NCI-H2107 (cell line): ENCODE results near the gene CDH11.

Source experiments
- DNase-seq: peaks from one replicate; lab custom pipeline; 2025; lab: John Stamatoyannopoulos, UW

Gene CDH11

GRCh38 chr16:65116818-65117430 lies 4.9 kb downstream of the CDH11 start:
- no peak for DNase-seq

GRCh38 chr16:65116216-65116615 lies 5.6 kb downstream of the CDH11 start:
- no peak for DNase-seq

- DNase-seq: no peak
These were observed 7.3 kb downstream of the CDH11 start for GRCh38 chr16:65114527-65114926.

GRCh38 chr16:65113441-65113840 lies 8.4 kb downstream of the CDH11 start:
- DNase-seq: no peak

- DNase-seq: no peak
These were observed 10.6 kb downstream of the CDH11 start for GRCh38 chr16:65111306-65111705.

- DNase-seq: no peak
These were observed 15.1 kb downstream of the CDH11 start for GRCh38 chr16:65106757-65107156.

GRCh38 chr16:65105171-65105570 lies 16.7 kb downstream of the CDH11 start:
- DNase-seq: no peak

GRCh38 chr16:65104471-65104870 lies 17.4 kb downstream of the CDH11 start:
- DNase-seq: no peak

- DNase-seq: no peak
These were observed 19.5 kb downstream of the CDH11 start for GRCh38 chr16:65102326-65102725.

- DNase-seq: no peak
These were observed 20.9 kb downstream of the CDH11 start for GRCh38 chr16:65101009-65101408.

- DNase-seq: no peak
These were observed 22.3 kb downstream of the CDH11 start for GRCh38 chr16:65099607-65100006.

GRCh38 chr16:65098916-65099315 lies 22.9 kb downstream of the CDH11 start:
- DNase-seq: no peak

GRCh38 chr16:65097296-65097695 lies 24.6 kb downstream of the CDH11 start:
- no peak for DNase-seq

- no peak for DNase-seq
These were observed 26.0 kb downstream of the CDH11 start for GRCh38 chr16:65095906-65096305.

- DNase-seq: no peak
These were observed 26.7 kb downstream of the CDH11 start for GRCh38 chr16:65095090-65095728.

GRCh38 chr16:65094009-65094408 lies 27.9 kb downstream of the CDH11 start:
- no peak for DNase-seq

- DNase-seq: no peak
These were observed 38.6 kb downstream of the CDH11 start for GRCh38 chr16:65083164-65083857.

GRCh38 chr16:65079549-65079948 lies 42.3 kb downstream of the CDH11 start:
- no peak for DNase-seq

- DNase-seq: no peak
These were observed 44.7 kb downstream of the CDH11 start for GRCh38 chr16:65077181-65077580.

- no peak for DNase-seq
These were observed 46.0 kb downstream of the CDH11 start for GRCh38 chr16:65075877-65076276.

GRCh38 chr16:65071433-65072311 lies 50.2 kb downstream of the CDH11 start:
- DNase-seq: no peak

- DNase-seq: no peak
These were observed 50.9 kb downstream of the CDH11 start for GRCh38 chr16:65070831-65071432.
